SK-N-MC (cell line): Measurements from ENCODE around the gene NAA10.

Experiments
- DNase-seq: peaks from one replicate; pipeline ENCODE4 v3.0.0-alpha.2; 2011; ENCODE audit warnings: low read depth, low spot score
- H3K27ac ChIP-seq: fragments of 200-600 bp; sonication (generic); 2 replicates; pipeline ENCODE4 v1.5.1; 2016; ENCODE audit warnings: mixed run types
- H3K36me3 ChIP-seq: fragments of 200-600 bp; sonication (generic); 2 replicates; pipeline ENCODE4 v1.6.1; 2017; ENCODE audit warnings: antibody characterized with exemption, low read length, mixed read lengths; ENCODE audit not compliant: insufficient read depth
- H3K4me3 ChIP-seq: fragments of 200-600 bp; sonication (generic); 2 replicates; pipeline ENCODE4 v1.5.1; 2016
- H3K9ac ChIP-seq: fragments of 200-600 bp; sonication (generic); 2 replicates; pipeline ENCODE4 v1.8.0; 2017; ENCODE audit warnings: mixed run types, mixed read lengths; ENCODE audit not compliant: insufficient read length
- H3K9me3 ChIP-seq: fragments of 200-600 bp; sonication (generic); 2 replicates; pipeline ENCODE4 v1.6.1; 2017; ENCODE audit warnings: low read depth, mild to moderate bottlenecking, antibody characterized with exemption, low read length, moderate library complexity, mixed read lengths
- EZH2 ChIP-seq: fragments of 200-600 bp; sonication (generic); IDR thresholded peaks from one replicate; pipeline ENCODE4 v1.6.1; 2017; ENCODE audit warnings: antibody characterized with exemption
- FOXP2 ChIP-seq: optimal IDR thresholded peaks from 2 replicates; pipeline ENCODE3; 2011; ENCODE audit warnings: mild to moderate bottlenecking, moderate library complexity; ENCODE audit not compliant: insufficient read depth; ENCODE audit errors: extremely low read length, control extremely low read depth
- POLR2AphosphoS5 ChIP-seq: IDR thresholded peaks from 2 replicates; pipeline ENCODE4 v1.6.1; 2012; ENCODE audit warnings: mild to moderate bottlenecking, low read depth, low read length, borderline replicate concordance

Gene NAA10

DNA sequence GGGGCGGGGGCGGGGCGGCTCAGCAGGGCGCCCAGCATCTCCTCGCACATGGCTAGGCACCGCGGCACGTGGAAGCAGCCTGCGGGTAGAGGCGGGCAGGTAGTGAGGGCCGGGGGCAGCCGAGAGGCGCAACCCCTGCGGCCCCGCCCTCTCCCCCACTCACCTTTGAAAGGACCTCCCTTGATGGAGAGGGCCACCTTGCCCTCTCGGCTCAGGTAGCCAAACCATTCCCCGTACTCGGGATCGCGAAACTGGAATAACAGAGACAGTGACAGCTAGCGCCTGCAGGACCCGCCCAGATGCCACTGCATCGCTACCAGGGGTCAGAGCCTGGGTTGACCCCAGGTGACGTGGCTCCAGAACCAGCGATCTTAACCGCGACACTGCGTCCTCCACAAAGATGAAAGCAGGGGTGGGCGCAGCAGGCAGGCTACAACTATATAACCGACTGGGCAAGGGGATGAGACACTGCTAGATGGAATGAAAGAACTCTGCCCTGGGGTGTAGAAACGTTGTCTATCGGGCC is 552 bp upstream of the NAA10 start:
- DNase-seq, result no peak
- H3K9ac ChIP-seq, result no peak overlapping the region
- TF ChIP-seq FOXP2 (no peak), POLR2AphosphoS5 (no peak), EZH2 (no peak)

DNA sequence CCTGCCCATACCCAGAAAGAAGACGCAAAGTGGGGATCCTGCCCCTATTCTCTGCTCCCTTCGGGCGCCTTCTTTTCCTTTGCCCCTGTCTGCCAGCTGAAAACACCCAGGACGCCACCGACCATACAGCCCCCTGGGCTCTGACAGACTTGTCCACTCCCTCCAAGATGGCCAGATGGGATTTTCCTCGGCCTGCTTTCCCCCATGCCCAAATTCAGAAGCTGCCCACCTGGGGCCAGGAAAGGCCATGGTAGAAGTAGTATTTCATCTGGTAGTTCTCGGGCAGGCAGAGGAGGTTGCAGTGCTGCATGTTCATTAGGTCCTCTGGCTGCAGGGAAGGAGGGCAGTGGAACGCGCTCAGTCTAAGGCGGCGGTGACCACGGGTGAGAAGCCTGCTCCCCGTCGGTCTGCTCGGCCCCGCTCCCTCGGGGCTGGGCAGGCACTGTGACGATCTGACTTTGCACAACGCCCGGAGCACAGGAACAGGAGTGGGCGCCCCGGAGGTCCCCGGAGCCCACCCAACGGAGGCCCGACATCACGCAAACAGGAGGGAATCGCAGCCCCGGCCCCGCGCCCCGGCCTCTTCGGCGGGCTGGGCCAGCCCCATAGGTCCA is 582 bp downstream of the NAA10 start:
- DNase-seq, result no peak
- no peak for TF ChIP-seq FOXP2
- no peak for TF ChIP-seq EZH2
- TF ChIP-seq POLR2AphosphoS5, result no peak
- H3K4me3 ChIP-seq, result peak overlapping the region; percentile 76
- peaks cover 5% of the 10 kb centered on the region; the same call in 1 of the 2 replicates for H3K36me3 ChIP-seq
- peak overlapping the region; percentile 68 for H3K9ac ChIP-seq
- H3K27ac ChIP-seq, result peak overlapping the region; percentile 50
- no peaks in the 10 kb centered on the region for H3K9me3 ChIP-seq

More for the DNA sequence above, 552 bp upstream of the NAA10 start:
- peak overlapping the region; percentile 60 for H3K4me3 ChIP-seq
- H3K9me3 ChIP-seq, result no peaks in the 10 kb centered on the region
- peaks cover 5% of the 10 kb centered on the region; the same call in 1 of the 2 replicates for H3K36me3 ChIP-seq
- no peak overlapping the region for H3K27ac ChIP-seq

DNA sequence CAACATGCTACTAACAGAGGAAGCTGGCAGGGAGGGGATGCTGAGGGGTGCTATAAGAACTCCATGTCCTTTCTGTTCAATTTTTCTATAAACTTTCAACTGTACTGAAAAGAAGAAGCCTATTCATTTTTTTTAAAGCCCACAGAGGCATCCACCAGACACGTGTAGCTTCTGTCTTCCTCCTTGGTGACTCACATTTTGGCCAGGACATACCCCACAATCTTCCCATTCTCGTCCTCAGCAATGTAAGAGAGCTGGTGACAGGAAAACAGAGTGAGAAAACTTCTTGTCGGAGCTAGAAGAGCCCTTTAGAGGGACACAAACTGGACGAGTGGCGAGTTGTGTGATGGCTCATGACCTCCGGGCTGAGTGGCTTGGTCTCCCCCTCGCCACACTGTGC is 1.1 kb downstream of the NAA10 start:
- Histone ChIP-seq H3K27ac (no peak overlapping the region), H3K9ac (peak overlapping the region; percentile 68)
- TF ChIP-seq EZH2, result no peak
- TF ChIP-seq POLR2AphosphoS5, result no peak
- TF ChIP-seq FOXP2, result no peak

DNA sequence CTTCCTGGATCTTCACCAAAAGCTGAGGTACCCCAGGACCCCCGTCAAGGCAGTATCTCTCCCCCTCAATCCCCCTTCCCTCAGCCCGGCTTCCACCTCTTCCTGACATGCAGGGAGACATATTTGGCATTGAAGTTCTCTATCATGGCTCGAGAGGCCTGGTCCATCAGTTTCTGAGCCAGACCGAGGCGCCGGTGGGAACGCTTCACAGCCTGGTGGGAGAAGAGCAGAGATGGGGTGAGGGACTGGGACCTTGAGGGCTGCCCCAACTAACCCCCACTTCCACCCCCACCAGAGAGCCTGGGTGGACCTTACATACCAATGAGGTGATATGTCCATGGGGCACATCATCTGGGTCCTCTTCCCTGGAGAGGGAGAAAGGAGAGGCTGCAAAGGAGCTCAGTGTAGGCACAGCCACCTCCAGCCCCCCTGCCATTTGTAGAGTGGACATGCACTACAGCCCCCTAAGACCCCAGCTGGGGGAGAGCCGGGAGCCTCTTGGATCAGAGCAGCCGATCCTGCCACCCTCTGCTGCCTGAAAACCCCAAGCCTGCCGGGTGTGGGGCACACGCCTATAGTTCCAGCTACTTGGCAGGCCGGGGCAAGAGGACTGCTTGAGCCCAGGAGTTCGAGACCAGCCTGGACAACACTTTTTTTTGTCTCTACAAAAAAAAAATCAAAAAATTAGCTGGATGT is 2.5 kb downstream of the NAA10 start:
- Histone ChIP-seq H3K9me3 (no peaks in the 10 kb centered on the region), H3K9ac (no peak overlapping the region), H3K27ac (no peak overlapping the region), H3K4me3 (no peak overlapping the region), H3K36me3 (peaks cover 5% of the 10 kb centered on the region; the same call in 1 of the 2 replicates)
- TF ChIP-seq EZH2 (no peak), FOXP2 (no peak)
- no peak for DNase-seq

More for the DNA sequence above, 1.1 kb downstream of the NAA10 start:
- H3K4me3 ChIP-seq, result peak overlapping the region; percentile 76
- peaks cover 5% of the 10 kb centered on the region; the same call in 1 of the 2 replicates for H3K36me3 ChIP-seq
- H3K9me3 ChIP-seq, result no peaks in the 10 kb centered on the region
- DNase-seq, result no peak

DNA sequence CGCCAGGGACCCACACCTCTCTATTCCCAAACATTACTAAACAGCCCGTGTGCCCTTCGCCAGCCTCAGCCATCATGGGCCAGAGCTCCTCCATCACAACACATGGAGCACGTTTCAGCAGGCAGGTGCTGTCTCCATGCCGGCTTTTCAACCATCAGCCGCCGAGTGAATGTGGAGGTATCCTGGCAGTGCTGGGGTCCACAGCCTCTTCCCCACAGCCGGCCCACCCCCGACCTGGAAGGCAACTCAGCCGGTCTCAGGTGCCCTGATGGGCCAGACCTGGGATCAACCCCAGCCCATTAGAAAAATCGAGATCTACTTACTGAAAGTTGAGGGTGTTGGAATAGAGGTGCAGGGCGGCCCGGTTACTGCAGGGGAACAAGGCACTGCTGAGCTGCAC is 3.1 kb downstream of the NAA10 start:
- no peak for DNase-seq
- Histone ChIP-seq H3K27ac (no peak overlapping the region), H3K36me3 (peaks cover 5% of the 10 kb centered on the region; the same call in 1 of the 2 replicates), H3K9me3 (no peaks in the 10 kb centered on the region), H3K4me3 (no peak overlapping the region), H3K9ac (no peak overlapping the region)
- TF ChIP-seq EZH2, result no peak
- TF ChIP-seq POLR2AphosphoS5, result no peak
- no peak for TF ChIP-seq FOXP2

DNA sequence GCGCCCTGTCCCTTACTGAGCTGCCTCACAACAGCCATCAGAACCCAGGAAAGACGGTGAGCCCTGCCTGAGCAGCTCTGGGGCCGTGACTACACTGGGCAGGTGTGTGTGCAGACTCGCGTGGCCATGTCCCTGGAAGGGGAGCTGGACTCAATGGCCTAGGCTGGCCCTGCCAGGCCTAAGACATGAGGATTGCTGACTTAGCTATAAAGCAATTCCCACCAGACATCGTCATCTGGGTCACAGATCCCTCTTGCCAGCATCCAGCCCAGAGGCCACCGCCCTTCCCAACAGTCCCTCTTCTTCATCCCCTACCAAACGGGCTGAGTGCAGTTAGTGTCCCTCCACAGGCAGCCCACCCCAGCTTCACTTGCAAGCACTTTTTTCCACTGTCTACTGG is 3.7 kb downstream of the NAA10 start:
- Histone ChIP-seq H3K36me3 (peaks cover 5% of the 10 kb centered on the region; the same call in 1 of the 2 replicates), H3K9me3 (no peaks in the 10 kb centered on the region), H3K9ac (no peak overlapping the region), H3K4me3 (no peak overlapping the region), H3K27ac (no peak overlapping the region)
- no peak for TF ChIP-seq EZH2
- TF ChIP-seq FOXP2, result no peak
- no peak for TF ChIP-seq POLR2AphosphoS5
- DNase-seq, result no peak

DNA sequence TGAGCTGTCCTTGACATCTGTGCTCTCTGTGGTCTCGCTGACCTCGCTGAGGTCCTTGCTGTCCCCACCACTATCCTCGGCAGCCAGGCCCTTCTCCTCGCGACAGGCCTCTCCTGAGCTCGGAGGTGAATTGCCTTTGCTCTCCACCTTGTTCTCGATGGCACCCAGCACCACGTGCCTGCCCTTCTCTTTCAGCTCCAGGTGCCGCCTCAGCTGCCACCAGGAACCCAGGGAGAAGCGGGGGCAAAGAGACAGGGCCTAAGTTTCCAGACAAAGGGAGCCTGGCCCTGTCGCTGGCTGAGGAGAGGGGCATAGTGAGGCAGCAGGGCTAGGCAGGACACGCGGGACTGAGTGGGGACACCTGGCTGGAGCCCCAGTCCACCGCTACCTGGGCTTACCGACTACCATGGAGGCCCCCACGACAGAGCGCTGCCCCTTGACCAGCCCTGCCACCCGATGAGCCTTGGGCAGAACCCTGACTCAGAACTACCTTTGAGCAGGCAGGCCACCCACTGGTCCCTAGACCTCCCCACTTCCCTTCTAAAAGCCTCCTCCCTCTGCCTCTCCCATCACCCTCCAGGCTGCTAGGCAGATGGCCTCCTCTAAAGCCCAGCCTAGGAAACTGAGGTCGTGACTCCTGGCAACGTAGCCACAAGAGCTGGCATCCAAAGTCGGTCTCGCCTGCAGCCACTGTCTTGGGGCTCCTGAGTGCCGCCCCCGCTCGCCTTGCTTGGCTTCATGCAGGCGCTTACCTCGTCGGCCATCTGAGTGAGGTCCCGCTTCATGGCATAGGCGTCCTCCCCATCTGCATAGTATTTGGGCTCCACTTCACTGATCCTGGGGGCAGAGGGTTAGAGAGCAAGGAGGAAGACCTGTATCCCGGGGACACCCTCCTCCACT is 4.6 kb downstream of the NAA10 start:
- Histone ChIP-seq H3K9ac (no peak overlapping the region), H3K9me3 (no peaks in the 10 kb centered on the region), H3K27ac (no peak overlapping the region), H3K4me3 (no peak overlapping the region), H3K36me3 (peaks cover 5% of the 10 kb centered on the region; the same call in 1 of the 2 replicates)
- TF ChIP-seq POLR2AphosphoS5, result no peak
- TF ChIP-seq EZH2, result no peak
- TF ChIP-seq FOXP2, result no peak
- DNase-seq, result no peak
